PFSK-1 (cell line): ENCODE data around the gene RAMACL.

ENCODE experiments used
- FOXP2 ChIP-seq: optimal IDR thresholded peaks from 2 replicates; pipeline ENCODE3; 2011; ENCODE audit warnings: borderline replicate concordance, control low read depth, inconsistent platforms; ENCODE audit not compliant: insufficient read depth; ENCODE audit errors: extremely low read length, extremely low read depth
- POLR2AphosphoS5 ChIP-seq: IDR thresholded peaks from 2 replicates; pipeline ENCODE4 v1.6.1; 2012; ENCODE audit warnings: low read depth, mild to moderate bottlenecking, control low read depth, low read length, moderate library complexity
- REST ChIP-seq, 2 experiments: IDR thresholded peaks; 2 replicates each; pipeline versions ENCODE4 v1.6.1 to v1.8.0; 2011 to 2012; ENCODE audit warnings: low read depth in 2 of 2, low read length in 2 of 2, control low read depth in 1 of 2, inconsistent platforms in 1 of 2, mild to moderate bottlenecking in 1 of 2, moderate library complexity in 1 of 2; ENCODE audit not compliant: insufficient read depth in 1 of 2
- SIN3A ChIP-seq: IDR thresholded peaks from 2 replicates; pipeline ENCODE4 v1.6.1; 2012; ENCODE audit warnings: mild to moderate bottlenecking, low read length, moderate library complexity, borderline replicate concordance; ENCODE audit not compliant: insufficient read depth
- TAF1 ChIP-seq: IDR thresholded peaks from 2 replicates; pipeline ENCODE4 v1.6.1; 2012; ENCODE audit warnings: low read length, control low read depth, borderline replicate concordance; ENCODE audit not compliant: insufficient read depth

Gene RAMACL

GRCh38 chr6:166601956-166602355 lies 15.5 kb upstream of the RAMACL start:
- TF ChIP-seq POLR2AphosphoS5 (no peak), REST (IDR thresholded peaks at IDR 0.05; ENCODE audit: insufficient read depth in 1 of 2, low read depth in 2 of 2, low read length in 2 of 2) (no peak), SIN3A (no peak), TAF1 (no peak), FOXP2 (no peak)

GRCh38 chr6:166600931-166601330 lies 14.5 kb upstream of the RAMACL start:
- TF ChIP-seq SIN3A, result no peak
- TF ChIP-seq POLR2AphosphoS5, result no peak
- TF ChIP-seq FOXP2, result no peak
- no peak for TF ChIP-seq REST (IDR thresholded peaks at IDR 0.05; ENCODE audit: insufficient read depth in 1 of 2, low read depth in 2 of 2, low read length in 2 of 2)
- no peak for TF ChIP-seq TAF1

GRCh38 chr6:166599205-166599604 lies 12.7 kb upstream of the RAMACL start:
- TF ChIP-seq TAF1 (no peak), POLR2AphosphoS5 (no peak), FOXP2 (no peak), REST (IDR thresholded peaks at IDR 0.05; ENCODE audit: insufficient read depth in 1 of 2, low read depth in 2 of 2, low read length in 2 of 2) (no peak), SIN3A (no peak)

DNA sequence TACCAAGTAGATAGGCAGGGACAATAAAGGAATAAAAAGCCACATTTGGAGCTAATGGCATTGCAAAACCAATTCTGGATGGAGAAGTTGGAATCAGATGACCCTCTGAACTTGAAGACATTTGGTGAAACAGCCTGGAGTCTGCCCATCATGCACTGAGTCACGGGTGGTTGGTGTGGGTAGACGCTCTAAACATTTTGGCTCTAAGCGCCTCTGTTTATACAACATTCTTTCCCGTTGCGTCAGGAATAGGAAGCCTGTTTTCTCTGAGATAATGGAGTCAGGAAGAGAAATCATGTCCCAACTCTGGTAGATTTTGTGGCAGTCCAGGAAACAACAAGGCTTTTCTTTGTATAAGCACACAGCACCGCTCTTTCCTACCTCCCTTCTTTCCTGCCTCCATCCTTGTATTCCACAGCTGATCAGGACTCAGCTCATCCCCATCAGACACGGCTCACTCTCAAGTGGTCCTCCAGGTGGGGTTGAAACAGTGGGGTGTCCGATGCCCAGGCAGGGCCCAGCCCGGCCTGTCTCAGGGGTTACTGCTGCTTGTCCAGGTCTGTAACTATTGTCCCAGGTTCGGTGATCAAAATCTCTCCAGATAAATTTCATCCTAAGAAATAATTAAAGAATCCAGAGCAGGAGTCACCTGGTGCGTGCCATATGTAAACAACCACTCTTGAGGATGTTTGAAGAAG lies 12.1 kb upstream of the RAMACL start:
- TF ChIP-seq FOXP2, result no peak
- TF ChIP-seq SIN3A, result no peak
- TF ChIP-seq TAF1, result no peak
- TF ChIP-seq REST (IDR thresholded peaks at IDR 0.05; ENCODE audit: insufficient read depth in 1 of 2, low read depth in 2 of 2, low read length in 2 of 2), result no peak
- no peak for TF ChIP-seq POLR2AphosphoS5
